Esophagus squamous epithelium (tissue), 4 donors: ENCODE measurements around the gene MAT2A.
"Not testable (repeated sequence)": the region's sequence is repeated elsewhere in the genome, so short reads cannot be mapped to it uniquely, and the experiment has no call there.

Experiments used
- POLR2A ChIP-seq, 4 donors: fragments of 450-650 bp; IDR thresholded peaks; one replicate each; pipeline ENCODE4 v1.6.1; 2017; ENCODE audit warnings: antibody characterized with exemption in 4 of 4, mild to moderate bottlenecking in 4 of 4, moderate library complexity in 3 of 4
- TF ChIP-seq, protein P1 (sequence below), 6 experiments: fragments of 450-650 bp in 4 of 6; fragments of 200-600 bp in 2 of 6; sonication (generic) in 2 of 6; IDR thresholded peaks; one replicate each; pipeline ENCODE4 v1.5.1; 2016 to 2019; ENCODE audit warnings: antibody characterized with exemption in 6 of 6, mild to moderate bottlenecking in 4 of 6, moderate library complexity in 4 of 6

DNA sequence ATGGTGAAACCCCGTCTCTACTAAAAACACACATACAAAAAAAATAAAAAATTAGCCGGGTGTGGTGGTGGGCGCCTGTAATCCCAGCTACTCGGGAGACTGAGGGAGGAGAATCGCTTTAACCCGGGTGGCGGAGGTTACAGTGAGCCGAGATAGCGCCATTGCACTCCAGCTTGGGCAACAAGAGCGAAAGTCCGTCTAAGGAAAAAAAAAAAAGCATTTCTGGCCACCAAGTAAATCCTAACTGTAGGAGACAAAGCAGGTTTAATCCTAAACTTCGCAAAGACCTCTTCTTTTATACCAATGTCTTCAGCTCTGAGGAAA lies 21.4 kb downstream of the MAT2A start:
- TF ChIP-seq, protein P1, sequence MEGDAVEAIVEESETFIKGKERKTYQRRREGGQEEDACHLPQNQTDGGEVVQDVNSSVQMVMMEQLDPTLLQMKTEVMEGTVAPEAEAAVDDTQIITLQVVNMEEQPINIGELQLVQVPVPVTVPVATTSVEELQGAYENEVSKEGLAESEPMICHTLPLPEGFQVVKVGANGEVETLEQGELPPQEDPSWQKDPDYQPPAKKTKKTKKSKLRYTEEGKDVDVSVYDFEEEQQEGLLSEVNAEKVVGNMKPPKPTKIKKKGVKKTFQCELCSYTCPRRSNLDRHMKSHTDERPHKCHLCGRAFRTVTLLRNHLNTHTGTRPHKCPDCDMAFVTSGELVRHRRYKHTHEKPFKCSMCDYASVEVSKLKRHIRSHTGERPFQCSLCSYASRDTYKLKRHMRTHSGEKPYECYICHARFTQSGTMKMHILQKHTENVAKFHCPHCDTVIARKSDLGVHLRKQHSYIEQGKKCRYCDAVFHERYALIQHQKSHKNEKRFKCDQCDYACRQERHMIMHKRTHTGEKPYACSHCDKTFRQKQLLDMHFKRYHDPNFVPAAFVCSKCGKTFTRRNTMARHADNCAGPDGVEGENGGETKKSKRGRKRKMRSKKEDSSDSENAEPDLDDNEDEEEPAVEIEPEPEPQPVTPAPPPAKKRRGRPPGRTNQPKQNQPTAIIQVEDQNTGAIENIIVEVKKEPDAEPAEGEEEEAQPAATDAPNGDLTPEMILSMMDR (IDR thresholded peaks at IDR 0.05) = not testable (repeated sequence)
- TF ChIP-seq POLR2A (IDR thresholded peaks at IDR 0.05) = not testable (repeated sequence)
